ENCODE measurements around the gene NUP160. TPM values are rescaled to one million over a fixed set of nuclear protein-coding genes. Genes with fewer than 3 reads are reported as not detected.
"Not testable (repeated sequence)": the region's sequence is repeated elsewhere in the genome, so short reads cannot be mapped to it uniquely, and the experiment has no call there.

Gene NUP160
- polyA plus RNA-seq, 3 donors = 10.6 to 15.7 (median 10.9) TPM

DNA sequence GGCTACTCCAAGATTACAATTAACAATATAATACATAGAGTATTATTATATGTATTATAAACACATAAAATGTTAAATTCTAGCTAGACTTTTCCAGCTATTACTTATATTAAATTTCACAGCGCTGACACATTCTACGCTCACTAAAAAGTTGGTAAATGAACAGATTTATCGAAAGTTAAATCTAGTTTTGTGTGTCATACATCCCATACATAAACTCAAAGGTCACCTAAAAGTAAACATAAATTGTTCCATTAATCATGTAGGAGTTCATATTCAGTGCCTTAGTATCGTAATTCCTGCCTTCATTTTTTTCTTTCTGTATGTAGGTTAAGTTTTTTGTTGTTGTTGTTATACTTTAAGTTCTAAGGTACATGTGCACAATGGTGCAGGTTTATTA lies 91.9 kb downstream of the NUP160 start:
- peaks cover 74% of the 10 kb centered on the region for H4K20me1 ChIP-seq (ENCODE audit: insufficient read depth, low read length)
- H3K27me3 ChIP-seq (ENCODE audit: control insufficient read depth in 2 of 2, insufficient read depth in 2 of 2, low read length in 2 of 2) = no peaks in the 10 kb centered on the region
- Mint-ChIP-seq H3K36me3 (peaks cover 66 to 93% of the 10 kb centered on the region in 2 donors), H3K9me3 (no peaks in the 10 kb centered on the region), H3K4me1 (no peaks in the 10 kb centered on the region), H3K27me3 (ENCODE audit: low read depth in 3 of 3) (no peaks in the 10 kb centered on the region), H3K4me3 (no peak overlapping the region), H3K27ac (no peak overlapping the region)
- no peak overlapping the region for H3K9ac ChIP-seq (ENCODE audit: insufficient read depth, low read length, poor library complexity, severe bottlenecking)
- no peak overlapping the region for H2AFZ ChIP-seq (ENCODE audit: insufficient read depth, low read depth, low read length, poor library complexity, severe bottlenecking)
- H3K36me3 ChIP-seq (replicated peaks in 1 of 2; ENCODE audit: control insufficient read depth in 1 of 2, insufficient read depth in 2 of 2, low read length in 2 of 2) = peaks cover 76 to 93% of the 10 kb centered on the region in 2 donors
- TF ChIP-seq, protein P1, sequence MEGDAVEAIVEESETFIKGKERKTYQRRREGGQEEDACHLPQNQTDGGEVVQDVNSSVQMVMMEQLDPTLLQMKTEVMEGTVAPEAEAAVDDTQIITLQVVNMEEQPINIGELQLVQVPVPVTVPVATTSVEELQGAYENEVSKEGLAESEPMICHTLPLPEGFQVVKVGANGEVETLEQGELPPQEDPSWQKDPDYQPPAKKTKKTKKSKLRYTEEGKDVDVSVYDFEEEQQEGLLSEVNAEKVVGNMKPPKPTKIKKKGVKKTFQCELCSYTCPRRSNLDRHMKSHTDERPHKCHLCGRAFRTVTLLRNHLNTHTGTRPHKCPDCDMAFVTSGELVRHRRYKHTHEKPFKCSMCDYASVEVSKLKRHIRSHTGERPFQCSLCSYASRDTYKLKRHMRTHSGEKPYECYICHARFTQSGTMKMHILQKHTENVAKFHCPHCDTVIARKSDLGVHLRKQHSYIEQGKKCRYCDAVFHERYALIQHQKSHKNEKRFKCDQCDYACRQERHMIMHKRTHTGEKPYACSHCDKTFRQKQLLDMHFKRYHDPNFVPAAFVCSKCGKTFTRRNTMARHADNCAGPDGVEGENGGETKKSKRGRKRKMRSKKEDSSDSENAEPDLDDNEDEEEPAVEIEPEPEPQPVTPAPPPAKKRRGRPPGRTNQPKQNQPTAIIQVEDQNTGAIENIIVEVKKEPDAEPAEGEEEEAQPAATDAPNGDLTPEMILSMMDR (IDR thresholded peaks at IDR 0.05) = no peak
- DNase-seq = no peak
- peaks cover 65% of the 10 kb centered on the region for H3K79me2 ChIP-seq (ENCODE audit: insufficient read depth, low read length)
- H3K27ac ChIP-seq (ENCODE audit: low read depth in 1 of 2, low read length in 2 of 2) = no peak overlapping the region
- no peak overlapping the region for H3K4me2 ChIP-seq (replicated peaks; ENCODE audit: extremely low read depth, low read length, poor library complexity, severe bottlenecking)
- no peaks in the 10 kb centered on the region for H3K4me1 ChIP-seq (ENCODE audit: control insufficient read depth in 1 of 2, insufficient read depth in 2 of 2, low read length in 2 of 2)
- H3K9me3 ChIP-seq (replicated peaks in 1 of 2; ENCODE audit: control insufficient read depth in 1 of 2, insufficient read depth in 1 of 2, low read length in 2 of 2) = no peaks in the 10 kb centered on the region
- no peak overlapping the region for H3K4me3 ChIP-seq (replicated peaks in 1 of 3; ENCODE audit: low read depth in 2 of 3, low read length in 3 of 3)
- no CpG with 5 or more reads among the region's 4 CpGs for WGBS (ENCODE audit: insufficient coverage)
- intact Hi-C loops (cut with micrococcal nuclease) = no loop called here

DNA sequence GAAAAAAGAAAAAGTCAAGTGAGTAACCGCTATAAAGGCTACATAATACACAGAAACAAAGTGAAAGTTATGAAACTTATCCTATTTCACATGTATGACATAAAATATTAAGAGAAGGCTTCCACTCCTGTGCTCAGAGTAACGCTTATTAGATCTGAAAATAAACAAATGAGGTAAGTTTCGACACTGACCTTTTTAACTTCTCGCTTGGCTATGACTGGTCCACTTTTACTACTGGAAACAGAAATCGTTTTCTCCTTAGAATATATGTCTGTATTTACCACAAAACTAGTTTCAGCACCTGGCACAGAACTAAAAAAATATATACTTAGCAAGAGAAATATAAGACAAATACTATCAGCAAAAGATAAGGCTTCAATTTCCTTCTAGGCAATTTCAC lies 97.4 kb downstream of the NUP160 start:
- Histone ChIP-seq H3K4me3 (replicated peaks in 1 of 3; ENCODE audit: low read depth in 2 of 3, low read length in 3 of 3) (no peak overlapping the region), H2AFZ (ENCODE audit: insufficient read depth, low read depth, low read length, poor library complexity, severe bottlenecking) (no peak overlapping the region), H3K9me3 (replicated peaks in 1 of 2; ENCODE audit: control insufficient read depth in 1 of 2, insufficient read depth in 1 of 2, low read length in 2 of 2) (peaks cover 0 to 5% of the 10 kb centered on the region in 2 donors), H3K4me1 (ENCODE audit: control insufficient read depth in 1 of 2, insufficient read depth in 2 of 2, low read length in 2 of 2) (no peaks in the 10 kb centered on the region), H4K20me1 (ENCODE audit: insufficient read depth, low read length) (peaks cover 69% of the 10 kb centered on the region), H3K79me2 (ENCODE audit: insufficient read depth, low read length) (peaks cover 31% of the 10 kb centered on the region), H3K36me3 (replicated peaks in 1 of 2; ENCODE audit: control insufficient read depth in 1 of 2, insufficient read depth in 2 of 2, low read length in 2 of 2) (peaks cover 87 to 93% of the 10 kb centered on the region in 2 donors), H3K9ac (ENCODE audit: insufficient read depth, low read length, poor library complexity, severe bottlenecking) (no peak overlapping the region), H3K27ac (ENCODE audit: low read depth in 1 of 2, low read length in 2 of 2) (no peak overlapping the region), H3K4me2 (replicated peaks; ENCODE audit: extremely low read depth, low read length, poor library complexity, severe bottlenecking) (no peak overlapping the region), H3K27me3 (ENCODE audit: control insufficient read depth in 2 of 2, insufficient read depth in 2 of 2, low read length in 2 of 2) (no peaks in the 10 kb centered on the region)
- Mint-ChIP-seq H3K36me3 (peaks cover 73 to 95% of the 10 kb centered on the region in 2 donors), H3K4me3 (no peak overlapping the region), H3K27ac (no peak overlapping the region), H3K27me3 (ENCODE audit: low read depth in 3 of 3) (no peaks in the 10 kb centered on the region), H3K4me1 (no peaks in the 10 kb centered on the region), H3K9me3 (peaks cover 0 to 4% (median 1%) of the 10 kb centered on the region in 7 donors)
- no peak for DNase-seq
- TF ChIP-seq, protein P1 (IDR thresholded peaks at IDR 0.05) = no peak
- intact Hi-C loops (cut with micrococcal nuclease) = no loop called here
- WGBS (ENCODE audit: insufficient coverage) = 100% methylated on average over 1 of the region's 5 CpGs

DNA sequence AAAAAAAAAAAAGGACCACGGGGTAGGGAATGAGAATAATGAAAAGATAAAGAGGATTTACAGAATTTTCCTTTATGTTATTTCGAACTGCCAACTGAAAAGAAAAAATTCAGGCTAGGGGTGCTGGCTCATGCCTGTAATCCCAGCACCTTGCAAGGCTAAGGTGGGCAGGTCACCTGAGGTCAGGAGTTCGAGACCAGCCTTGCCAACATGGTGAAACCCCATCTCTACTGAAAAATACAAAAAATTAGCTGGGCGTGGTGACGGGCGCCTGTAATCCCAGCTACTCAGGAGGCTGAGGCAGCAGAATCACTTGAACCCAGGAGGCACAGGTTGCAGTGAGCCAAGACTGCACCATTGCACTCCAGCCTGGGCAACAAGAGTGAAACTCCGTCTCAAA lies 105.7 kb downstream of the NUP160 start:
- intact Hi-C loops (cut with micrococcal nuclease) = loop anchor here in 1 of 2 donors (10.0 kb wide), 2 partner anchors 438 to 968 kb away; no protein-coding TSS in a partner anchor
- H3K9me3 ChIP-seq (replicated peaks in 1 of 2; ENCODE audit: control insufficient read depth in 1 of 2, insufficient read depth in 1 of 2, low read length in 2 of 2); H3K9me3 Mint-ChIP-seq; DNase-seq; H3K27me3 Mint-ChIP-seq (ENCODE audit: low read depth in 3 of 3); H3K27ac ChIP-seq (ENCODE audit: low read depth in 1 of 2, low read length in 2 of 2); H3K4me1 Mint-ChIP-seq; H3K4me1 ChIP-seq (ENCODE audit: control insufficient read depth in 1 of 2, insufficient read depth in 2 of 2, low read length in 2 of 2); H3K27ac Mint-ChIP-seq; H3K4me3 Mint-ChIP-seq; H3K9ac ChIP-seq (ENCODE audit: insufficient read depth, low read length, poor library complexity, severe bottlenecking); H3K4me2 ChIP-seq (replicated peaks; ENCODE audit: extremely low read depth, low read length, poor library complexity, severe bottlenecking); H2AFZ ChIP-seq (ENCODE audit: insufficient read depth, low read depth, low read length, poor library complexity, severe bottlenecking); H3K27me3 ChIP-seq (ENCODE audit: control insufficient read depth in 2 of 2, insufficient read depth in 2 of 2, low read length in 2 of 2); H3K4me3 ChIP-seq (replicated peaks in 1 of 3; ENCODE audit: low read depth in 2 of 3, low read length in 3 of 3): not testable (repeated sequence)
- WGBS (ENCODE audit: insufficient coverage) = 100% methylated on average over 1 of the region's 7 CpGs
- peaks cover 70 to 99% of the 10 kb centered on the region in 2 donors for H3K36me3 Mint-ChIP-seq
- Histone ChIP-seq H3K36me3 (replicated peaks in 1 of 2; ENCODE audit: control insufficient read depth in 1 of 2, insufficient read depth in 2 of 2, low read length in 2 of 2) (peaks cover 89 to 99% of the 10 kb centered on the region in 2 donors), H3K79me2 (ENCODE audit: insufficient read depth, low read length) (peaks cover 14% of the 10 kb centered on the region), H4K20me1 (ENCODE audit: insufficient read depth, low read length) (peaks cover 54% of the 10 kb centered on the region)
